HEK293 (cell line): ENCODE results near the gene CD109.
A peak's percentile ranks its signal among the peaks of the same experiment; 100 is the strongest.
"Not testable (repeated sequence)": the region's sequence is repeated elsewhere in the genome, so short reads cannot be mapped to it uniquely, and the experiment has no call there.

Source experiments
- CTCF ChIA-PET: fragments of 350-600 bp; formaldehyde crosslinking; extraction: SDS; loops from one replicate; lab custom pipeline; 2021; ENCODE audit warnings: antibody characterized with exemption; lab: Yijun Ruan, JAX
- POLR2A ChIA-PET: fragments of 300-600 bp; formaldehyde crosslinking; extraction: SDS; loops from one replicate; lab custom pipeline; 2020; ENCODE audit warnings: antibody characterized with exemption, inconsistent platforms; lab: Yijun Ruan, JAX
- H3K27ac ChIP-seq: fragments of 200-500 bp; sonication (Bioruptor generic); 2 replicates; pipeline ENCODE4 v1.5.1; 2014; ENCODE audit warnings: low read depth, low read length, control low read depth, inconsistent platforms; ENCODE audit errors: extremely low read depth
- H3K36me3 ChIP-seq, 2 experiments: fragments of 200-500 bp in 1 of 2; sonication (Bioruptor generic) in 1 of 2; 1 replicate in 1 of 2; 2 replicates in 1 of 2; pipeline ENCODE4 v1.5.1; 2014 to 2017; ENCODE audit warnings: inconsistent platforms in 2 of 2, low read length in 2 of 2; ENCODE audit not compliant: control insufficient read depth in 2 of 2, insufficient read depth in 1 of 2
- H3K4me1 ChIP-seq: fragments of 200-500 bp; sonication (Bioruptor generic); 2 replicates; pipeline ENCODE4 v1.5.1; 2014; ENCODE audit warnings: mild to moderate bottlenecking, low read length, inconsistent platforms; ENCODE audit not compliant: control insufficient read depth, insufficient read depth
- H3K4me3 ChIP-seq: 2 replicates; pipeline ENCODE4 v1.5.1; 2011; ENCODE audit warnings: low read depth, mild to moderate bottlenecking, control low read depth, low read length, moderate library complexity
- H3K9me3 ChIP-seq: fragments of 200-500 bp; sonication (Bioruptor generic); 2 replicates; pipeline ENCODE4 v1.5.1; 2014; ENCODE audit warnings: low read depth, low read length, inconsistent platforms; ENCODE audit not compliant: control insufficient read depth, insufficient read depth
- KLF1 ChIP-seq: fragments of 450-650 bp; formaldehyde crosslinking; IDR thresholded peaks from 2 replicates; pipeline ENCODE4 v1.5.1; 2016; ENCODE audit warnings: missing biosample characterization, missing genetic modification characterization
- ZNF10 ChIP-seq: fragments of 450-650 bp; formaldehyde crosslinking; IDR thresholded peaks from 2 replicates; pipeline ENCODE4 v1.5.1; 2017; ENCODE audit warnings: missing biosample characterization, missing genetic modification characterization
- ZNF48 ChIP-seq: fragments of 450-650 bp; formaldehyde crosslinking; IDR thresholded peaks from 2 replicates; pipeline ENCODE4 v1.5.1; 2016; ENCODE audit warnings: missing biosample characterization, missing genetic modification characterization
- ZNF513 ChIP-seq: fragments of 450-650 bp; IDR thresholded peaks from 2 replicates; pipeline ENCODE4 v1.5.1; 2018; ENCODE audit warnings: missing biosample characterization, missing genetic modification characterization
- ZNF558 ChIP-seq: fragments of 450-650 bp; formaldehyde crosslinking; IDR thresholded peaks from 2 replicates; pipeline ENCODE4 v1.5.1; 2016; ENCODE audit warnings: missing biosample characterization, missing genetic modification characterization
- ZNF585B ChIP-seq: fragments of 450-650 bp; formaldehyde crosslinking; IDR thresholded peaks from 2 replicates; pipeline ENCODE4 v1.5.1; 2016; ENCODE audit warnings: missing biosample characterization, missing genetic modification characterization
- ZNF792 ChIP-seq: fragments of 450-650 bp; formaldehyde crosslinking; IDR thresholded peaks from 2 replicates; pipeline ENCODE4 v1.5.1; 2016; ENCODE audit warnings: missing biosample characterization, missing genetic modification characterization
- ZNF837 ChIP-seq: fragments of 450-650 bp; formaldehyde crosslinking; IDR thresholded peaks from 2 replicates; pipeline ENCODE4 v1.5.1; 2016; ENCODE audit warnings: missing biosample characterization, missing genetic modification characterization
- TF ChIP-seq, protein P1 (sequence below): fragments of 450-650 bp; formaldehyde crosslinking; IDR thresholded peaks from 2 replicates; pipeline ENCODE4 v1.5.1; 2017; ENCODE audit warnings: missing biosample characterization, missing genetic modification characterization
- TF ChIP-seq, protein P2 (sequence below): fragments of 450-650 bp; formaldehyde crosslinking; IDR thresholded peaks from 2 replicates; pipeline ENCODE4 v1.5.1; 2016; ENCODE audit warnings: missing biosample characterization, missing genetic modification characterization
- TF ChIP-seq, protein P3 (sequence below): fragments of 450-650 bp; formaldehyde crosslinking; IDR thresholded peaks from 2 replicates; pipeline ENCODE4 v1.5.1; 2016; ENCODE audit warnings: missing biosample characterization, missing genetic modification characterization

Gene CD109

DNA sequence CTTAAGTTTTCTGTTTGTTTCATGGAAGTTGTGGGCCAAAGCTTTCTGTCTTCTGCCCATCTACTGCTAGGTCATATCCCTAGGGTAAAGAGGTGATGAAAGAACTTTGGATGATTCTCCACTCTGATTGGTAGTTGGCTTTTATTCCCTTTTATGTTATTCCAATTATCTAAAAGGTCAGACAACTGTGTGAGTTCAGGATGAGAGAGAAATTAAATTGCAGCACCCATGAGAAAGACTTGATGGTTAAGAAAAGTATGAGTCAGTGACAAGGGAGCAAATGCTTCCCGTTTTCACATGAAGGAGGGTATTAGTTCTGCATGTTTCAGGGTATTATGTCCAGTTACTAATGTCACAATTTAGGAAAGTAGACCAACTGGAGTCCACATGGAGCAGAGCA is 136.3 kb downstream of the CD109 start (continued):
- TF ChIP-seq ZNF10 (tag by site-specific recombination) = no peak
- TF ChIP-seq, protein P1, sequence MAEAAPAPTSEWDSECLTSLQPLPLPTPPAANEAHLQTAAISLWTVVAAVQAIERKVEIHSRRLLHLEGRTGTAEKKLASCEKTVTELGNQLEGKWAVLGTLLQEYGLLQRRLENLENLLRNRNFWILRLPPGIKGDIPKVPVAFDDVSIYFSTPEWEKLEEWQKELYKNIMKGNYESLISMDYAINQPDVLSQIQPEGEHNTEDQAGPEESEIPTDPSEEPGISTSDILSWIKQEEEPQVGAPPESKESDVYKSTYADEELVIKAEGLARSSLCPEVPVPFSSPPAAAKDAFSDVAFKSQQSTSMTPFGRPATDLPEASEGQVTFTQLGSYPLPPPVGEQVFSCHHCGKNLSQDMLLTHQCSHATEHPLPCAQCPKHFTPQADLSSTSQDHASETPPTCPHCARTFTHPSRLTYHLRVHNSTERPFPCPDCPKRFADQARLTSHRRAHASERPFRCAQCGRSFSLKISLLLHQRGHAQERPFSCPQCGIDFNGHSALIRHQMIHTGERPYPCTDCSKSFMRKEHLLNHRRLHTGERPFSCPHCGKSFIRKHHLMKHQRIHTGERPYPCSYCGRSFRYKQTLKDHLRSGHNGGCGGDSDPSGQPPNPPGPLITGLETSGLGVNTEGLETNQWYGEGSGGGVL (tag by site-specific recombination) = no peak
- TF ChIP-seq, protein P2, sequence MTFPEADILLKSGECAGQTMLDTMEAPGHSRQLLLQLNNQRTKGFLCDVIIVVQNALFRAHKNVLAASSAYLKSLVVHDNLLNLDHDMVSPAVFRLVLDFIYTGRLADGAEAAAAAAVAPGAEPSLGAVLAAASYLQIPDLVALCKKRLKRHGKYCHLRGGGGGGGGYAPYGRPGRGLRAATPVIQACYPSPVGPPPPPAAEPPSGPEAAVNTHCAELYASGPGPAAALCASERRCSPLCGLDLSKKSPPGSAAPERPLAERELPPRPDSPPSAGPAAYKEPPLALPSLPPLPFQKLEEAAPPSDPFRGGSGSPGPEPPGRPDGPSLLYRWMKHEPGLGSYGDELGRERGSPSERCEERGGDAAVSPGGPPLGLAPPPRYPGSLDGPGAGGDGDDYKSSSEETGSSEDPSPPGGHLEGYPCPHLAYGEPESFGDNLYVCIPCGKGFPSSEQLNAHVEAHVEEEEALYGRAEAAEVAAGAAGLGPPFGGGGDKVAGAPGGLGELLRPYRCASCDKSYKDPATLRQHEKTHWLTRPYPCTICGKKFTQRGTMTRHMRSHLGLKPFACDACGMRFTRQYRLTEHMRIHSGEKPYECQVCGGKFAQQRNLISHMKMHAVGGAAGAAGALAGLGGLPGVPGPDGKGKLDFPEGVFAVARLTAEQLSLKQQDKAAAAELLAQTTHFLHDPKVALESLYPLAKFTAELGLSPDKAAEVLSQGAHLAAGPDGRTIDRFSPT (tag by site-specific recombination) = no peak
- TF ChIP-seq, protein P3, sequence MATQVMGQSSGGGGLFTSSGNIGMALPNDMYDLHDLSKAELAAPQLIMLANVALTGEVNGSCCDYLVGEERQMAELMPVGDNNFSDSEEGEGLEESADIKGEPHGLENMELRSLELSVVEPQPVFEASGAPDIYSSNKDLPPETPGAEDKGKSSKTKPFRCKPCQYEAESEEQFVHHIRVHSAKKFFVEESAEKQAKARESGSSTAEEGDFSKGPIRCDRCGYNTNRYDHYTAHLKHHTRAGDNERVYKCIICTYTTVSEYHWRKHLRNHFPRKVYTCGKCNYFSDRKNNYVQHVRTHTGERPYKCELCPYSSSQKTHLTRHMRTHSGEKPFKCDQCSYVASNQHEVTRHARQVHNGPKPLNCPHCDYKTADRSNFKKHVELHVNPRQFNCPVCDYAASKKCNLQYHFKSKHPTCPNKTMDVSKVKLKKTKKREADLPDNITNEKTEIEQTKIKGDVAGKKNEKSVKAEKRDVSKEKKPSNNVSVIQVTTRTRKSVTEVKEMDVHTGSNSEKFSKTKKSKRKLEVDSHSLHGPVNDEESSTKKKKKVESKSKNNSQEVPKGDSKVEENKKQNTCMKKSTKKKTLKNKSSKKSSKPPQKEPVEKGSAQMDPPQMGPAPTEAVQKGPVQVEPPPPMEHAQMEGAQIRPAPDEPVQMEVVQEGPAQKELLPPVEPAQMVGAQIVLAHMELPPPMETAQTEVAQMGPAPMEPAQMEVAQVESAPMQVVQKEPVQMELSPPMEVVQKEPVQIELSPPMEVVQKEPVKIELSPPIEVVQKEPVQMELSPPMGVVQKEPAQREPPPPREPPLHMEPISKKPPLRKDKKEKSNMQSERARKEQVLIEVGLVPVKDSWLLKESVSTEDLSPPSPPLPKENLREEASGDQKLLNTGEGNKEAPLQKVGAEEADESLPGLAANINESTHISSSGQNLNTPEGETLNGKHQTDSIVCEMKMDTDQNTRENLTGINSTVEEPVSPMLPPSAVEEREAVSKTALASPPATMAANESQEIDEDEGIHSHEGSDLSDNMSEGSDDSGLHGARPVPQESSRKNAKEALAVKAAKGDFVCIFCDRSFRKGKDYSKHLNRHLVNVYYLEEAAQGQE (tag by site-specific recombination) = no peak
- no peak for TF ChIP-seq ZNF558 (tag by site-specific recombination)
- no peak for TF ChIP-seq KLF1 (tag by site-specific recombination)
- no peak for TF ChIP-seq ZNF792 (tag by site-specific recombination)
- no peak for TF ChIP-seq ZNF48 (tag by site-specific recombination)
- TF ChIP-seq ZNF837 (tag by site-specific recombination) = no peak
- no peak for TF ChIP-seq ZNF513

DNA sequence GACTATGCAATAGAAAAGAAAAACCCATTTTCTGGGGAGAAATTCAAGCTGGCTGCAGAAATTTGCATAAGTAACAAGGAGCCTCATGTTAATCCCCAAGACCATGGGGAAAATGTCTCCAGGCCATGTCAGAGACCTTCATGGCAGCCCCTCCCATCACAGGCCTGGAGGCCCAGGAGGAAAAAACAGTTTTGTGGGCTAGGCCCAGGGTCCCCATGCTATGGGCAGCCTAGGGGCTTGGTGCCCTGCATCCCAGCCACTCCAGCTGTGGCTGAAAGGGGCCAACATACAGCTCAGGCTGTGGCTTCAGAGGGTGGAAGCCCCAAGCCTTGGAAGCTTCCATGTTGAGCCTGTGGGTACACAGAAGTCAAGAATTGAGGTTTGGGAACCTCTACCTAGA is 148.7 kb downstream of the CD109 start:
- H3K9me3 ChIP-seq, POLR2A ChIA-PET, H3K36me3 ChIP-seq, H3K27ac ChIP-seq, H3K4me3 ChIP-seq, H3K4me1 ChIP-seq, CTCF ChIA-PET: not testable (repeated sequence)
- peak; percentile 86 for TF ChIP-seq ZNF585B (tag by site-specific recombination)

DNA sequence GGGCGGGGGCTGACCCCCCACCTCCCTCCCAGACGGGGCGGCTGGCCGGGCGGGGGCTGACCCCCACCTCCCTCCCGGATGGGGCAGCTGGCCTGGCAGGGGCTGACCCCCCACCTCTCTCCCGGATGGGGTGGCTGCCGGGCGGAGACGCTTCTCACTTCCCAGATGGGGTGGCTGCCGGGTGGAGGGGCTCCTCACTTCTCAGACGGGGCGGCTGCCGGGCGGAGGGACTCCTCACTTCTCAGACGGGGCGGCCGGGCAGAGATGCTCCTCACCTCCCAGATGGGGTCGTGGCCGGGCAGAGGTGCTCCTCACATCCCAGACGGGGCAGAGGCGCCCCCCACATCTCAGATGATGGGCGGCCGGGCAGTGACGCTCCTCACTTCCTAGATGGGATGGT is 155.0 kb downstream of the CD109 start:
- H3K27ac ChIP-seq, POLR2A ChIA-PET, H3K4me3 ChIP-seq, H3K36me3 ChIP-seq, CTCF ChIA-PET, H3K4me1 ChIP-seq, H3K9me3 ChIP-seq: not testable (repeated sequence)
